HTR-8/SVneo (cell line): ENCODE data around the gene CEMIP.

Source experiments
- DNase-seq: peaks from one replicate; pipeline ENCODE4 v3.0.0; 2011; ENCODE audit warnings: low spot score, mixed read lengths; ENCODE audit not compliant: insufficient read length
- FAIRE-seq: peaks from 2 replicates; lab custom pipeline; 2011; peaks lifted over from hg19 to GRCh38; lab: Jason Lieb, UNC

Gene CEMIP

DNA sequence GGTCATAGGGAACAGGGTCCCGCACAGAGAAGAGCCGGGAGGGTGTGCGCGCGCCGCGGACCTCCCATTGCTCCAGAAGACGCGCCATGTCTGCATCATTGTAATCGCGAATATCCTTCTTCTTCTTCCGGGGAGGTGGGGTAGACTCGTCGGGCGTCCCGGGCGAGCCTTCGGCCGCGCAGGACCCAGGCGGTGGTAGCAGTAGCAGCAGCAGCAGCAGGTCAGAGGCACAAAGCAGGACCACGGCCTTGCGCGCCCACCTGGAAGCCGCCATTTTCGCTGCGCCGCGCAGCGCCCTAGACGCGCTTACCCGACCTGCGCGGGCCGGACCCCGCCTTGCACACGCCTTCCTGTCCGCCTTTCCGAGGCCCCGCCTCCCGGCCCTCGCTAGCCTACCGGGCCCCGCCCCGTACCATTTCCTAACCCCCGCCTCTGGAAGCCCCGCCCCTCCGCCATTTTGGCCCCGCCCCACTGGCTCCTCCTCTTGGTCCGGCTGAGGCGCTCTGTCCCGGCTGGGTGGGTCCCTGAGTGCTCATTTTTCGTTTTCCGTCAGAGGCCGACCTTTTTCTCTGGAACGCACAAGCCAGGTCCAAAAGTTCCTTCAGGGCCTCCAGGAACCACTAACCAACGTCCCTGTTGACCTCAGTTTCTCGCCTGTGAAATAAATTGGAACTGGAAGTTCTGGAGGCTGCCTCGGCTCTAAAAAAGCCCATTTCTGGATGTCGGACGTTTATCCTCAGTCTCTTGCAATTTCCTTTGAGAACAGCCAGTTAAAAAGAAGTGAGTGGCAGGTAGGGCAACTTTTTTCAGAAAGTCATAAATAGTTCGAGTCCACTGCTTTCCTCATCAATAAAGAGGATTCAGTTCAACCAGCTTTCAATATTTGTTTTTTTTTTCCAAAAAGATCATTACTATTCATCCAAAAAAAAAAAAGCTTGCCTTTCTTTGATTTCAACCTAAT lies 210.6 kb downstream of the CEMIP start, which contains the start of gene MESD:
Gene MESD (minus strand): TSS at position 302 of the 961 bp plus-strand sequence. CDS start 28 bp downstream, at position 274.
- FAIRE-seq (no peak), DNase-seq (peak; percentile 94)

DNA sequence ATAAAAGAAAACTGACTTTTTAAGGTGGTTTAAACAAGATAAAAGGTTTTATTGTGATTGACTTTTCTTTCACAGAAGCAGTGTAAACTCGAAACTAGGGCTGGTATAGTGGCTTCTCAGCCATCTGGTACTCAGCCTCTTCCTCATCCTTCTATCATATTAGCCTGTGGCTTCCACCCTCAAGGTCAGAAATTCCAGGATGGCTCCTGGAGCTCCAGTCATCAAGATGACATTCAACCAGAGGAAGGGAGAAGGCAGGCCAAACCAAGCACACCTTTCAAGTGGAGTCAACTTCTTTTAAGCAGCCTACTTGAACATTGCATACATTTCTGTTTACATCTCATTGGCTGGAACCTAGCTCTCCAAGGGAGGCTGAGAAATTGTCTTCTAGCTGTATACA lies 211.8 kb downstream of the CEMIP start:
- FAIRE-seq (no peak), DNase-seq (no peak)

DNA sequence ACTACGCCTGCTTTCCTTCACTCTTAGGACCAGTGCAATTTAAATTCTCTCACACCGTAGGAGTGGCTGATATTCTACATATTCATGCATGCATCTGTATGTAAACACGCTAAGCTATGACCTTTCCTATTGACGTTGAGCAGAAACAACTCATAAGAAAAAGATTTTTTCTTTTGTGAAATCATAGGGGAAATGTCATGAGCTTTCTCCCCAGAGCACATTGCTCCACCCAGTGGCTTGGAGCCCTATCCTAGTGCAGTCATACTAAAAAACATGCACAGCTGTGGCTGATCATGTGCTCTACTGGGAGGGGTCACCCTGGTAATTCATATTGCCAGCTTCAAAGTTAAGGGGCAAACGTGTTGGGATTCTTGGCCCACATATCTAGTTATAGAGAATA lies 212.3 kb downstream of the CEMIP start:
- no peak for FAIRE-seq
- no peak for DNase-seq

DNA sequence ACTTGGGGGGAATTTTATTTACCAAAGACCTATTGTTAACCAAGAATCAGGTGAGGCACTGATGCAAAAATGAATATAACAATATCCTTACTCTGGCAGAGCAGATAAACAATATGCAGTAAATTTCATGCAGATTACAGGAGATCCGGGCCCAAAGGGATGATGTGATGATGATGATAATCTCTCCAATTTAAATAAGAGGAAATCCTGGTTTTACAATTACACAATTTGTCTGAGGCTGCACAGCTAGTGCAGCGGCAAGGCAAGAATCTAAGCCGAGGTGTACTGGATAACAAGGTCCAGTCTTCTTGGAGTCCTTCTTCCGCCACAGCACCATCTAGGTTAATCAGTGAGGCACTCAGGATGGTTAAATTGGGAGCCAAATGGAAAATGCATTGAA lies 212.8 kb downstream of the CEMIP start:
- FAIRE-seq (no peak), DNase-seq (no peak)

DNA sequence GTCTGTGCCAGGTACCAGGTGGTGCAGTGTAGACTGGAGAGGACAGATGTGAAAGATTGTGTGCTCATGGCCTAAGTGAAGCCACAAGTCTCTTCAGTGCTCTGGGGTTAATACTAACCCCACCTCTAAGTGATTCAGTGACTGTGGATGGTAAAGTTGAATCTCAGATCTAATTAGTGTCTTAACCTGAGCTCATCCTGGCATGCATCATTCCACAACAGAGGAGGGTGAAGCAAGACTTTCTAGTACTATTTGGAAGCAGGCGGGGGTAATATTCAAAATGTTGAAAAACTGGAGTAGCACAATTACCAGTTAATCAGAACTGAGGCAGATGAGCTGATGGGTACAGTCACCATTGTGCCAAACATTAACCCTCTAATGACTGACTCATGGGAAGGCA lies 213.3 kb downstream of the CEMIP start:
- DNase-seq (no peak), FAIRE-seq (no peak)

DNA sequence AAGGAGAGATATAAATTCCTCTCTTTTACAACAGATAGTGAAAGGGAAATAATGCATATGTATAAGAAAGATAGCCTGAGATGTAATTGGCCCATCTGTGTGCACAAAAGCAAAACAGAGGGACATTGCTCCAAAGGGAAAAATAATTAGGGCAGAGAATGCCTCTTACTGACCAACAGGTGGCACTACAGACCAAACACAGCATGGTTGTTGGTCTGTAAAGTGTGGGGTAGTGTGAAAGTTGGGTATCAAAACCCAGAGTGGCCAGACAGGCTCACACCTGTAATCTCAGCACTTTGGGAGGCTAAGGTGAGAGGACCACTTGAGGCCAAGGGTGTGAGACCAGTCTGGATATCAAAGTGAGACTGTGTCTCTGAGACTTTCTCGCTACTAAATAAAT lies 217.1 kb downstream of the CEMIP start:
- FAIRE-seq = no peak
- DNase-seq = no peak

DNA sequence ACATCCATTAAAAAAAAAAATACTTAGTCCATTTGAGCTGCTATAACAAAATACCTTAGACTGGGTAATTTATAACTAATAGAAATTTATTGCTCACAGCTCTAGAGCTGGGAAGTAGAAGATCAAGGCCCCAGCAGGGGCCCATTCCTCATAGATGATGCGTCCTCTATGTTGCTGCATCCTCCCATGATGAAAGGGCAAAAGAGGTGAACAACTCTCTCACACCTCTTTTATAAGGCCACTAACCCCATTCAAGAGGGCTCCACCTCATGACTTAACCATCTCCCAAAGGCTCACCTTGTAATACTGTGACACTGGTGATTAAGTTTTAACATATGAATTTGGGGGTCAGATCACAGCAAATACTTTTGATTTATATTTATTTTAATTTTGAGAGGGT lies 218.5 kb downstream of the CEMIP start:
- FAIRE-seq (no peak), DNase-seq (no peak)

DNA sequence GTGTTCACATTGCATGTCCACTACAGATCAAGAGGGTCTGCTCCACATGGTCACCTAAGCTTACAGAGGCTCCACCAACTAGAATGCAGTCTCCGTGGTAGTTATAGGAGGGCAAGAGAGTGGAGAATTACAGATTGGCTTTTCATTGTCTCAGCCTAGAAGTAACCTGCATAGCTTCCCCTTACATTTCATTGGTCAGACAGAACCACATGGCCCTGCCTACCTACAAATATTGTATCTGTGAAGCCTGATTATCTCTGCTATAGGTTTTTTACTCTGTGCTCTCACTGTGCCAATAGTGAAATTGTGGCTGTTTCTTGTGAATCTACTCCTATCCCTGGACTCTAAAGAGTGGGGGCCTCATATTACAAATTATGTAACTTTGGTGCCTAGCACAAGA lies 219.1 kb downstream of the CEMIP start:
- no peak for FAIRE-seq

DNA sequence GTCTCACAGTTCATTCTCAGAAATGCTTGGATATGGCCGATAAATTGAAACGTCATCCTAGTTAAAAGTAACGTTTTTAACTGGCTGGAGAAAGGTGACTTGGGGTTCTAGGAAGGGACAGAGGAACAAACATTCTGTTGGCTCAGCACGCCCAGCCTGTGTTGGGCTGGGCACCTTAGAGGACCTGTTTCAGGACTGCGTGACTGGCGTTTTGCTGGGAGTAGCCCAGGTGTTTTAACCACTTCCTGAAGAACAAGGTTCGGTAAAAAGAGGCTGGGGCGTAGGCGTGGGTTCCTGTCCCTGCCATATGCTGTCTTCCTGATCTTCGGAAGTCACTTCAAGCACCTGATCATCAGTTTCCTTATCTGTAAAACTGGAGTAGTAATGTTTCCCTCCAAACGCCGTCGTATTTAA lies 220.5 kb downstream of the CEMIP start:
- DNase-seq = no peak
- FAIRE-seq = no peak

More for the DNA sequence above, 219.1 kb downstream of the CEMIP start:
- DNase-seq = no peak

DNA sequence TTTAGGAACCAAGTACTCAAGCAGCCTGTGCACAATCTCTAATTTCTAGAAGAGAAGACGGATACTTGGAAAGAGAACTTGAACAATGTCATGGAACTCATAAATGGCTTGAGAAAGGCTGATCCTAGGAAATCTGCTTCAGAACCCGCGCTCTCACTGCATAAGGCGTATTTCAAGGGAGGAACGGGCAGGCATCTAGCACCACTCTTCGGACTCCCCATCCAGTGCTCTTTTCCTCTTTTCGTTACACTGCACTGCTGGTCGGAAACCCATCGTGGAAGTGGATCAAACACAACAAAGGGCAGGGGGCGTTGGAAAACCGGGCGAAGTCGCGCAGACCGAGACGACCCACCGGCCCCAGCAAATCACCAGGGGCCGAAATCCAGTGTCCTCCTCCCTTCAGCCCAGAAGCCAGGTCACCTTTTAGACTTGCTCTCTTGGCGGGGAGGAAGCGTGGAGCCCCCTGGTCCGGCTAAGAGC lies 221.0 kb downstream of the CEMIP start:
- FAIRE-seq (no peak), DNase-seq (no peak)

DNA sequence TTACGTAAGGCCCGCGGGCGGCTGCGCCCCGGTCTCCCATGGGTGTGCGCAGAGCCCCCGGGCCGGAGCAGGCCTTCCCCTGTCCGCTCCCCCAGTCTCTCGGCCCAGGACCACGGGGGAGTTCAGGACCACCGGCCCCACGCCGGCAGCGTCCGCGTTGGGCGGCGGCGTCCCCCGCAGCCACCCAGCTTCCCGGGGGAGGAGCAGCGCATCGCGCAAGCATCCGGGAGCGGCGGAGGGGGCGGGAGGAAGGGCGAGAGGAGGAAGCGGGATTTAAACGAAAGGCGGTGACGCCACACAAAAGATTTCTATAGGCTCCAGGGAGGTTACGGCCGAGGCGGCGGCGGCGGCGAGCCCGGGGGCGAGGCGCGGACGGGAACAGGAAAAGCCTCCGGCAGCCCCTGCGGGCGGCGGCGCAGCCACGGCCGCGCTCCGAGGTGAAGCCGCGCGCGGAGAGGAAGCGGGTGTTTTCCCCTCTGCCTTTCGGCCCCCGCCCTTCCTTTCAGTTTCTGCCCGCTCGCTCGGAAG lies 221.5 kb downstream of the CEMIP start, which contains the start of gene TLNRD1:
Gene TLNRD1 (plus strand): TSS at position 300 of the 528 bp plus-strand sequence. CDS start 1,349 bp downstream, outside the sequence.
- DNase-seq (peak; percentile 87), FAIRE-seq (no peak)
